ENCODE results near the gene PLD4.
A peak's percentile ranks its signal among the peaks of the same experiment; 100 is the strongest.

PLD4 gene

DNA sequence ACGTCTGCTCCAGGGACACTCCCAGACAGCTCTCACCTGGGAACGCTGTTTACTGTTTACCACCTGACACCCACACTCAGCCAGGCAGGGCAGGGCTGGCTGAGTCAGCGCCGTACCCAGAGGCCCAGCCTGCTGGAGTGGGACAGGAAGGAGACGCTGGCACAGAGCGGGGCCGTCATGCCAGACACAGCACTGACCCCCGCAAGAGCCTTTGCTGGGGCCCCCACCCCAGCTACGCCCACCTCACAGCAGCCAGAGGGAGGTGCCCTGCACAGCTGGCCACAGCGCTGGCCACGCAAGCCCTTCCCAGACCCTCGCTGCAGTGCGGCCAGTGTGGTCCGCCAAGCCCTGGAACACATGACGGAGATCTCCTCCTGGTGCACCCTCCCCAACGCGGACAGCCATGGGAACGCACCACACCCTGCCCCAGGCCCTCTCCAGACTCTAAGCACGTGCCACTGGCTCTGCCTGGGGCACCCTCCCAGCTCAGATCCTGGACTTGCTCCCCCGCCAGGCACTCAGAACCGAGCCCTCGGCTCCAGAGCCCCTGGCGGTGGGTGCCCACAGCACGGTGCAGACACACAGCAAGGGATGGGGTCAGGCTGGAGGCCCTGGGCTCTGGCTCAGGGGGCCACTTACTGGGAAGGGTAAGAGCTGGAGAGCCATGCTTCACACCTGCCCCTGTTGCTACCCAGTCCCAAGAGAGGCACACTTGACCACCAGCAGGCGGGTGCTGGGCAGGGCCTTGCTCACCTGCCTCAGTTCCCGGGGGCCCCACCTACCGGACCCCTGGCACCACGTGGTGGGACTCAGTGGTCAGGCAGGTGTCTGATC is 47.8 kb downstream of the PLD4 start:
- DNase-seq: peak; percentile 20
- Histone ChIP-seq H3K9me3 (no peaks in the 10 kb centered on the region), H3K27me3 (no peaks in the 10 kb centered on the region), H3K36me3 (no peaks in the 10 kb centered on the region), H3K4me3 (ENCODE audit: low read depth, low read length) (no peak overlapping the region), H3K4me1 (peaks cover 12% of the 10 kb centered on the region)
- TF ChIP-seq, protein P1, sequence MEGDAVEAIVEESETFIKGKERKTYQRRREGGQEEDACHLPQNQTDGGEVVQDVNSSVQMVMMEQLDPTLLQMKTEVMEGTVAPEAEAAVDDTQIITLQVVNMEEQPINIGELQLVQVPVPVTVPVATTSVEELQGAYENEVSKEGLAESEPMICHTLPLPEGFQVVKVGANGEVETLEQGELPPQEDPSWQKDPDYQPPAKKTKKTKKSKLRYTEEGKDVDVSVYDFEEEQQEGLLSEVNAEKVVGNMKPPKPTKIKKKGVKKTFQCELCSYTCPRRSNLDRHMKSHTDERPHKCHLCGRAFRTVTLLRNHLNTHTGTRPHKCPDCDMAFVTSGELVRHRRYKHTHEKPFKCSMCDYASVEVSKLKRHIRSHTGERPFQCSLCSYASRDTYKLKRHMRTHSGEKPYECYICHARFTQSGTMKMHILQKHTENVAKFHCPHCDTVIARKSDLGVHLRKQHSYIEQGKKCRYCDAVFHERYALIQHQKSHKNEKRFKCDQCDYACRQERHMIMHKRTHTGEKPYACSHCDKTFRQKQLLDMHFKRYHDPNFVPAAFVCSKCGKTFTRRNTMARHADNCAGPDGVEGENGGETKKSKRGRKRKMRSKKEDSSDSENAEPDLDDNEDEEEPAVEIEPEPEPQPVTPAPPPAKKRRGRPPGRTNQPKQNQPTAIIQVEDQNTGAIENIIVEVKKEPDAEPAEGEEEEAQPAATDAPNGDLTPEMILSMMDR (IDR thresholded peaks at IDR 0.05; ENCODE audit: low read depth, low read length): no peak

DNA sequence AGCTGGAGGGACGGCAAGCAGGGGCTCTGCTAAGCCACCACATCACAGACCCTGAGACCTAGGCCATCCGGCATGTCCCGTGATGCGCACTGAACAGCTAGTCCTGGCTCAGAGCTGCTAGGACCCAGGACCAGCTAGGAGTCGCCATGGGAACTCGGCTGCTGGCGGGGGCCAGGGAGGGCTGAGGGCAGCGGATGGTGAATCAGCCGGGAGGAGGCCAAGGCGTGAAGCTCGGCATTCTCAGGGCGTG is 48.4 kb downstream of the PLD4 start:
- Histone ChIP-seq H3K36me3 (no peaks in the 10 kb centered on the region), H3K4me3 (ENCODE audit: low read depth, low read length) (no peak overlapping the region), H3K27me3 (no peaks in the 10 kb centered on the region), H3K4me1 (peaks cover 14% of the 10 kb centered on the region), H3K9me3 (no peaks in the 10 kb centered on the region)
- TF ChIP-seq, protein P1 (IDR thresholded peaks at IDR 0.05; ENCODE audit: low read depth, low read length): no peak
- DNase-seq: peak; percentile 42

DNA sequence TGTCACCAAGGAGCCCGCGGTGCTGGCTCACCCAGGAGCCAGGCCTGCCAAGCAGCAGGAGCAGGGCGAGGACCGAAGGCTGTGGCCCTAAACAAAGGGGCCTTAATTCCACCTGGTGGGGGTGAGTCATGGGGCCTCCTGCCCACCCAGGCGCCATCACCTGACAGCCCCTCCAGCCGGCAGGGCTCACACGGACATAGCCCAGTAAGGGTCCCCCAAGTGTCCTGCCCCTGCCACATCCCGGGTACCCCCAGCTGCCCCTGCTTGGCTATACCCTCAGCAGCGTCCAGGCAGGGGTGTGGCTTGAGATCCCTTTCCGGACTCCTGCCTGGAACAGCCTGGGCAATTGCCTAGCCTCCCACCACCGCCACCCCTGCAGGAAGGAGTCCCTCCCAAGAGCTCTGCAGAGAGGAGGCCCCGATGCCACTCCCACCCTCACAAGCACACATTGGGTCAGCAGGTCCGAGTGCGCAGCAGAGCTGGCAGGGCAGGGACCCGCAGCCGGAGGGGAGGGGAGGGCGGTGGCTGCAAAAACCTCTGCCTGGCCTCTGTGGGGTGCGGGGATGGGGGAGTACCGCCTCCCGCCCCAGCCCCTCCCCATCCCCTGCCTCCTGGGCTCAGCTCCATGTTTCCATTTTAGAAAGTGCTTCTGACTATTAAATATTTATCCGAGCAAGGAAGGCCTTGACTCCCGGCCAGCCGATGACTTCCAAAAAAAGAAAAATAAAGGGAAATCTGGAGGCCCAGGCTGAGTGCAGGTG is 48.9 kb downstream of the PLD4 start:
- Histone ChIP-seq H3K9me3 (no peaks in the 10 kb centered on the region), H3K4me1 (peaks cover 11% of the 10 kb centered on the region), H3K4me3 (ENCODE audit: low read depth, low read length) (no peak overlapping the region), H3K27me3 (no peaks in the 10 kb centered on the region), H3K36me3 (no peaks in the 10 kb centered on the region)
- TF ChIP-seq, protein P1 (IDR thresholded peaks at IDR 0.05; ENCODE audit: low read depth, low read length): no peak
- DNase-seq: peak; percentile 9

DNA sequence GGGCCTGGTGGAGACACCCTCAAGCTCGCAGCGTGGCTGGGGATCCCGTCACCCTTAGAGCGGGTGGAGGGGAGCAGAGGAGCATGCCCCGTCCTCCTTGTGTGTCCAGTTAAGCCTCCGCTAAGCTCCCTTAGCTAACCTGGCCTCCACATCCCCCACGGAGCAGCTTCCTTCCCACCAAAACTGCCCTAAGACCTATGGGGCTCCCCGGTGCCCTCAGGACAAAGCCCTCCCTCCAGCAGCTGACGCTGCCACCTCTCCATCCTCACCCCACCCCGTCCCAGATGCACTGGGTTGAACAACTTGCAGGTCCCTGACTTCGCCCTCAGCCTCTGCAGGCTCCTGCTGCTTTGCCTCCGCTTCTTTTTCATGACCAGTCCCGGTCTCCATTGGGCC is 49.5 kb downstream of the PLD4 start:
- TF ChIP-seq, protein P1 (IDR thresholded peaks at IDR 0.05; ENCODE audit: low read depth, low read length): no peak

DNA sequence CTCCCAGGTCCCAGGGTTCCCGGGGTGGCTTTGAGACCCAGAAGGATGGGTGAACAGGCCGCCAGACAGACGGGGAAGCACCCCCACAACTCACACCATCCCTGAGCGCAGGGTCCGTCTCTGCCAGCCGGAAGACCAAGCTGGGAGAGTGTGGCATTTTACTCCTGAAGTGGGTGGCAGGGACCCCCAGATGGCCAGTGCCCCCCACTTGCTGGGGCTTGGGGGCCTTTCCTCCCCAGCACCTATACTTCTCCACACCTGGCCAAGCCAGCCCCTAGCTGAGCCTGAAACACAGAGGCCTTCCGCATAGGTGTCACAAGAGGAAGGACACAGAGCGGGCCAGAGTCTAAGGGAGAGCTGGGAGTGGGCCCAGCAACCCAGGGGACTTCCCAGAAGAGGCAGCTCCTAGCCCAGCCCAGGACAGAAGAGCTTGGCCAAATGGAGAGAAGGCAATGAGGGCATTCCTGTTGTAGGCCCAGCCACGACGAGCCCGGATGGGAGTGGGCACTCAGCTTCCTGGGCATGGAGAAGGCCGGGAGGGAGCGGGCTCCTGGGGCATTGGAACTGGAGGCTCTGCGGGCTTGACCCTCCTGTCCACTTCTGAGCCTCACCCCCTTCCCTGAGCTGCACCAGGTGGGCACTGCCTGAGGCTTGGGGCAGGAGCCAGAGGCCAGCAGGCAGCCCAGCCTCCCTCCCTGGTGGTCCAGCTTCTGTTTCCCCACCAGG is 50.1 kb downstream of the PLD4 start:
- TF ChIP-seq, protein P1 (IDR thresholded peaks at IDR 0.05; ENCODE audit: low read depth, low read length): no peak
- no peaks in the 10 kb centered on the region for H3K9me3 ChIP-seq
- H3K36me3 ChIP-seq: no peaks in the 10 kb centered on the region
- H3K4me1 ChIP-seq: peaks cover 14% of the 10 kb centered on the region
- peak; percentile 5 for DNase-seq
- H3K27me3 ChIP-seq: no peaks in the 10 kb centered on the region
- no peak overlapping the region for H3K4me3 ChIP-seq (ENCODE audit: low read depth, low read length)

More for the DNA sequence above, 49.5 kb downstream of the PLD4 start:
- peaks cover 10% of the 10 kb centered on the region for H3K4me1 ChIP-seq
- H3K36me3 ChIP-seq: no peaks in the 10 kb centered on the region
- H3K9me3 ChIP-seq: no peaks in the 10 kb centered on the region
- DNase-seq: peak; percentile 4
- H3K27me3 ChIP-seq: no peaks in the 10 kb centered on the region
- no peak overlapping the region for H3K4me3 ChIP-seq (ENCODE audit: low read depth, low read length)

Measured in BE2C (cell line).